ENCODE data around the gene SNX25. TPM values are rescaled to one million over a fixed set of nuclear protein-coding genes. Genes with fewer than 3 reads are reported as not detected.

SNX25 gene
- total and polyA plus RNA-seq, 2 of the 13 experiments (the other 11 are each of a cell fraction or from before 2014, with no cell fraction given): 23.4 to 23.5 TPM

GRCh38 chr4:185394568-185395237, 185.3 kb downstream of the SNX25 start:
- Histone ChIP-seq H3K9ac (ENCODE audit: insufficient read depth, low read depth, low read length) (peak overlapping the region; percentile 77; the same call in 1 of the 2 replicates), H3K27me3 (ENCODE audit: control insufficient read depth in 1 of 2, insufficient read depth in 2 of 2, low read length in 2 of 2) (no peaks in the 10 kb centered on the region), H3K9me3 (ENCODE audit: low read length) (no peaks in the 10 kb centered on the region), H3K79me2 (ENCODE audit: insufficient read depth, low read length) (peaks cover 2% of the 10 kb centered on the region), H2AFZ (ENCODE audit: low read length) (no peak overlapping the region), H3K4me1 (ENCODE audit: insufficient read depth, low read length) (peaks cover 43% of the 10 kb centered on the region), H3K4me2 (ENCODE audit: low read depth, low read length) (peak overlapping the region; percentile 81), H4K20me1 (ENCODE audit: insufficient read depth, low read length) (no peaks in the 10 kb centered on the region; the same call in 1 of the 2 replicates), H3K36me3 (replicated peaks in 1 of 2; ENCODE audit: control insufficient read depth in 1 of 2, insufficient read depth in 2 of 2, low read length in 2 of 2) (peaks cover 2 to 10% of the 10 kb centered on the region in 2 experiments; a peak in 3 of 5 replicates), H3K4me3 (replicated peaks in 1 of 3; ENCODE audit: insufficient read depth in 1 of 3, low read depth in 2 of 3, low read length in 3 of 3) (peak overlapping the region in 2 of 3 experiments; percentile 52 to 71; a peak in 2 of 6 replicates), H3K27ac (ENCODE audit: extremely low read length, insufficient read depth, low read length) (peak overlapping the region; percentile 95)
- DNase-seq (ENCODE audit: low spot score) (no peak), FAIRE-seq (no peak), ATAC-seq (no peak)
- intact Hi-C loops (cut with micrococcal nuclease; ENCODE audit: unreplicated experiment): loop anchor here (5.0 kb wide), 1 partner anchor 192 kb away; the partner anchor contains the start of gene CFAP97
- WGBS (ENCODE audit: low lambda C conversion rate): 94% methylated on average over 12 of the region's 12 CpGs
- in situ Hi-C loops (cut with HindIII; ENCODE audit: extremely low pct_ligation_motif_present, low pct_unique_long_range_greater_than_20kb): no loop called here
- POLR2A ChIA-PET: no interaction called here
- BruUV-seq (replicated peaks): no TSS peak
- TF ChIP-seq JDP2 (CRISPR knock-in tag; IDR thresholded peaks at IDR 0.05; ENCODE audit: borderline replicate concordance) (no peak), THRA (CRISPR knock-in tag; IDR thresholded peaks at IDR 0.05; ENCODE audit: borderline replicate concordance) (no peak), HNRNPUL1 (IDR thresholded peaks at IDR 0.05; ENCODE audit: low read depth, low read length) (no peak), ZNF83 (CRISPR knock-in tag; IDR thresholded peaks at IDR 0.05; ENCODE audit: borderline replicate concordance) (no peak), HHEX (CRISPR knock-in tag; IDR thresholded peaks at IDR 0.05) (no peak), PRDM10 (CRISPR knock-in tag; IDR thresholded peaks at IDR 0.05; ENCODE audit: low read depth) (no peak), ZSCAN12 (CRISPR knock-in tag; IDR thresholded peaks at IDR 0.05) (no peak), GLI4 (CRISPR knock-in tag; IDR thresholded peaks at IDR 0.05; ENCODE audit: borderline replicate concordance) (no peak)
- CTCF ChIA-PET (ENCODE audit: low intra/inter-chr PET ratio, low total read pairs): no interaction called here
